ENCODE data around the gene FARS2.

The FARS2 gene

GRCh38 chr6:5331845-5332442, 70.6 kb downstream of the FARS2 start:
- DNase-seq: no peak

GRCh38 chr6:5333658-5334057, 72.3 kb downstream of the FARS2 start:
- no peak for DNase-seq

GRCh38 chr6:5334341-5334740, 73.0 kb downstream of the FARS2 start:
- DNase-seq: no peak

DNA sequence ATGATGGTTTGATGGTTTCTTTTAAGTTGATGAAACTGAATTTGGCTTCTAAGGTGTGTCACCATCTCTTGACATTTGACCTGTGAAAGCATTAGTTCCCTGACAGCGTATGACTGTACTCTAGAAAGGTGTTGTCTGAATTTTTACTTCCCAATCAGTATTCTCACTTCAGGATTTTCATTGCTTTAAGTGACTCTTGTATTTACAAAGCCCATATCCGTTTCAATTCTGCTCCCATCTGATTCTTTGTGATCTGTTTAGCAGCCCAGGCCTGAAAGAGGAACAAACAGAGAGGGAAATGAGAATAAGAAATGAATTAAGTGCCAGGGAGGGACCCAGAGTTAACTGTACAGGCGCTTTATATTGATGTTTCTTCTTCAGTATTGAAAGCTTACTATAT, 73.7 kb downstream of the FARS2 start:
- DNase-seq: no peak

DNA sequence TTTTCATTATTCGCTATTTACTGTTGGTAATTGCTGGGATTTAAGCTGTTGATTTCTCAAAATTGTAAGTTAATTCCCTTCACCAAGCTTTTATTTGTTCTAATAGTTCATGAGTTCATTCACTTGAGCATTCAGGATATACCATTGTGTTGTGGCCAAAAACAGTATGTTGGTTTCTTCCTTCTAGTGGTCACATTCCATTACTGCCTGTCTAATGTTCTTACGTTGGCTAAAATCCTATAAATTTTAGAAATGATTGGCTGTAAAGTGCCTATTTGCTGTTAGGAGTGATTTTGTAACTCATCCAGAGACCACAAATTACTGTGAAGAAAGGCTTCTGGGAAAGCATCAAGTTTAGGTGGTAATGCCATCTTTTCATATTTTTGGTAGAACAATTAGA, 76.3 kb downstream of the FARS2 start:
- no peak for DNase-seq

DNA sequence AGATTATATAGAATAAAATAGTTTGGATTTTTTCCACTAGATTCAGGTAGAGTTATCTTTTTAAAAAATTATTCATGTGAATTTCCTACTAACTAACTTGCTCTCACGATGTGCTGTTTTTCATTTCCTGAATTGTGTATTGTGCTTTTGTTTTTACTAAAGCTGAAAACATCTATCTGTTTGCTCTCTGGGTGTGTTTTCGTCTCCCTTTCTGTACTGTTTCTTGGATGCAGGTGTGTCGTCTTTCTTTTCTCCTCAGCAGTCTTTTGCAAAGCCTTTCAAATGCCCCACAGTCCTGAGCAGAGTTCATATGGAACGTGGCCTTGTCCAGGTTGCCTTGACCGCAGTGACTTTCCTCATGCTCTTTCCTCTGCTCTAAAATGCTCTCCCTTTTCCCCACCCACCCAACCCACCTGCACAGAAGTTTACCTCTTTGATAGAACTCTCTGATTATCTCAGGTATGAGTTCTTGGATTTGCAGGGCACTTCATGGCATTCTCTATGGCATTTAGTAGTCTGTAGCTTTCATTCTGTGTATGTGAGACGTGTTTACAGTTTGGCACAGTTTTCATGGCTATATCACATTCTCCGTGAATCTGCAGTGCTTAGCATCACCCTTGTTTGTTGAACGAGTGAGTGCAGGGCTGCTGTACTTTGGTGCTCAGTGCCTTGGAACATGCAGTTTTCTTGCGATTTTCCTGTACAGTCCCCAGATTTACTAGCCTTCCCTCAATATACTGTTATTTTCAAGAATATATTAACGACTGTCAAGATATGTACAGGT, 77.1 kb downstream of the FARS2 start:
- no peak for DNase-seq

DNA sequence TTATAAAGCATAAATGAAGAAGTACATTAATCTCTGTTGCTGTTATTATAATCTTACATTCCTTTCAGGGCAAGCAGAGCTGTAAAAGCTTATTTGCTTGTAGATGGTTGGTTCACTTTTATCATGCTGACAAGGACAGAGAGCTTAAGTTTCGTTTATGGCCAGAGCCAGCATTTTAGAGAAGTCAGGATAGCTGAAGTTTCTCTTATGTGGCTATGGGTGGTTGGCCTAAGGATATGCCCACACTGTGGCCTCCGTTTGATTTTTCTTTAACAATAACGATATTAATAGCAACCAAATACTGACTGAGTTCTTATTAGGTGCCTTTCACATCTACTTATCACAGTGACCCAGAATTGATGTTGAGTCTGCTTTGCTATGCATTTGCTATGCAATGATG, 78.5 kb downstream of the FARS2 start:
- no peak for DNase-seq

DNA sequence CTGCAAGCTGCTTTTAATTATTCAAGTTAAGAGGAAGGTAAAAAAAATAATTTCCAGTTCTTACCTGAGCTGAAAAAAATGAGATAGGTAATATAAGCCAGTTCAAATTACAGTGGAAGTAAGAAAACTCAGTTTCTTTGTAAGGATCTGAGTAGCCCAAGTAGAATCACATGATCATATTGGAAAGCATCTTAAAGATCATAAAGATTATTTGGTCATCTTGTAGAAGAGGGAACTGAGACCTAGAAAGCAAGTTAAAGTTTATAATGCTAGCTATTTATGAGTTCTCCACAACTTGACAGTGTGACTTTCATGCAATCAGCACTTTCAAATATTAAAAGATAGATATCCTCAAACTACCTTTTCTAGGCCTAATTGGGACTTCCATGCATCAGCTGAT, 80.5 kb downstream of the FARS2 start:
- no peak for DNase-seq

GRCh38 chr6:5343998-5344397, 82.7 kb downstream of the FARS2 start:
- no peak for DNase-seq

GRCh38 chr6:5345324-5345723, 84.0 kb downstream of the FARS2 start:
- no peak for DNase-seq

- no peak for DNase-seq
These were observed 90.4 kb downstream of the FARS2 start for GRCh38 chr6:5351552-5352210.

DNA sequence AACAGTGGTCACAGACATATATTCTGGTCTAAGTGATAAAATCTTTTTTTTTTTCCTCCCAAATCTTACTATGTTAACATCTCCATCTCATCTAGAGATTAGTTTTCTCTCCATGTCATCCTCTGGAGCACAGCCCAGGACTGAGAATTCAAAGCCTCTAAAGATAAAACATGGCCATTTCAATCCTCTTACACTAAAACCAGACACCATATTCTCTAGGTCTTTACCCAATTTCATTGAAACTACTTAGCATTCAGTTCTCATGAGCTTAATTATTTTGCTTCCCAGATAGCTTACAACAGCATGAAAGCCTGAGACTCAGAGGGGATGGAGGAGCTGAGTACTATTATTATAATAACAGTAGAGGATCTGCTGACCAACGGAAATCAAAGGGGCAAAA, 92.7 kb downstream of the FARS2 start:
- DNase-seq: no peak

GRCh38 chr6:5357486-5357885, 96.2 kb downstream of the FARS2 start:
- DNase-seq: no peak

- no peak for DNase-seq
These were observed 98.1 kb downstream of the FARS2 start for GRCh38 chr6:5359417-5359816.

GRCh38 chr6:5361396-5361795, 100.1 kb downstream of the FARS2 start:
- DNase-seq: no peak

GRCh38 chr6:5365436-5366195, 104.3 kb downstream of the FARS2 start:
- DNase-seq: no peak

DNA sequence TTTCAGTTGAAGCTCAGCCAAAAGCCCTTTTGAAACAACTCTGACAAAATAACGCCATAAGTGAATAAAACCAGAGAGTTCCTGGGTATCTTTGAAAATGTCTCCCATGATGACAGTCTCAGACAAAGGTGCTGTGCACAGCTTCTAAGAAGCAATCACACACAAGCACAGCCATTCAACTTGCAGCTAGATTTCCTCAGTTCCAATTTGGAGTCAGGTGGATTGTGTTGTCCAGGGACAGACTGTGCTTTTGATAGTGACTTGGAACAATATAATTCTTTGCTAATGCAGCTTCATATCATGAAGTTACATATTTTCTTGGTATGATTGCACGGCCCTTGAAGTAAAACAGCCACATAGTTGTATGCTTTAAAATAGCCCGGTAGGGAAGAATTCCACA, 105.6 kb downstream of the FARS2 start:
- no peak for DNase-seq

GRCh38 chr6:5367510-5367909, 106.2 kb downstream of the FARS2 start:
- DNase-seq: no peak

GRCh38 chr6:5373430-5373829, 112.1 kb downstream of the FARS2 start:
- no peak for DNase-seq

DNA sequence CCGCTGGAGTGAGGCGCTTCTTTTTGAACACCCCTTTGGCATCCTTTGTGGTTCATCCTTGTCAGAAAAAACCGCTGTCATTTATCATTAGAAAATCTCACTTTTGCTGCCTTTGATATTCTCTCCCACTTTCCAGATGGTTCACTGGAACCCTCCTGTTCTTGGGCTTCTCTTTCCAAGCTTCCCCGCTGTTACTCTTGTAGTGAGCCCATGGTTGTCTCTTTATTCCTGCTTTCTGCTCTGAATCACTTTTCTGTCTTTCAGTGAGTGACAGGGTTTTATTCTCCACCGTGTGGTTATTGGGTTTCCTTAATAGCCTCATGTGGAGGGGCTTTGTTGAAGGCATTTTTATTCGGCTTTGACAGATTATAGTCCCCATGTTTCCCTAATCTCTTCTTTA, 117.0 kb downstream of the FARS2 start:
- no peak for DNase-seq

DNA sequence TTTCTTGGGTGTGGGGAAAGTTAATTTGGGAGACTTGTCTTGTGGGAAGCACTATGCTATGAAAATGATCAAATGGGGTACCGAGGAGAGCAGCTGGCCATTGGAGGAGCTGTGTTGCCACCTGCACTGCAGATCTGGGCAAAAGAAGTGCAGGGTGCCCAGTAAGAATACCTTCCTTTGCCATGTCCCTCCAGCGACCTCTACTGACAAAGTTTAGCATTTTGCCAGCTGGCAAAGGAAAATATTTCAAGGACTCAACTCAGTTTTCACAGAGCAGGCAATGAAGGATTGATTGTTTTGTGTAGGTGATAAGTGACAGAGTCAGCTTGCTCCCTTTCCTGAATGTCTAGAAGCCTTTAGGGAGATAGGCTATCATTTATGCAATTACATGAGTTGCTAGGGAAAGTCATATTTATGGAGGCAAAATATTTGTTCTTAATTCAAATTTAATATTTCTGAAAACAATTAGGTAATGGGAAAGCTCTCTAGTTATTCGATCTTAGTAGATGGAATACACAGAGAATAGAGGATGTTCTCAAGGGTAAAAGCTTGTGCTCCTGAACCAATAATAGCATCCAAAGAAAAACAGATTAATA, 118.4 kb downstream of the FARS2 start:
- no peak for DNase-seq

- no peak for DNase-seq
These were observed 122.5 kb downstream of the FARS2 start for GRCh38 chr6:5383856-5384255.

GRCh38 chr6:5384276-5384675, 123.0 kb downstream of the FARS2 start:
- no peak for DNase-seq

All from kidney glomerular epithelial cell (primary cell).